GM03348 (cell line): Measurements from ENCODE around the gene ARHGEF1.
"Not testable (repeated sequence)": the region's sequence is repeated elsewhere in the genome, so short reads cannot be mapped to it uniquely, and the experiment has no call there.

Experiments used
- DNase-seq: peaks from one replicate; pipeline ENCODE4 v3.0.0; 2012; ENCODE audit warnings: low spot score

The ARHGEF1 gene

DNA sequence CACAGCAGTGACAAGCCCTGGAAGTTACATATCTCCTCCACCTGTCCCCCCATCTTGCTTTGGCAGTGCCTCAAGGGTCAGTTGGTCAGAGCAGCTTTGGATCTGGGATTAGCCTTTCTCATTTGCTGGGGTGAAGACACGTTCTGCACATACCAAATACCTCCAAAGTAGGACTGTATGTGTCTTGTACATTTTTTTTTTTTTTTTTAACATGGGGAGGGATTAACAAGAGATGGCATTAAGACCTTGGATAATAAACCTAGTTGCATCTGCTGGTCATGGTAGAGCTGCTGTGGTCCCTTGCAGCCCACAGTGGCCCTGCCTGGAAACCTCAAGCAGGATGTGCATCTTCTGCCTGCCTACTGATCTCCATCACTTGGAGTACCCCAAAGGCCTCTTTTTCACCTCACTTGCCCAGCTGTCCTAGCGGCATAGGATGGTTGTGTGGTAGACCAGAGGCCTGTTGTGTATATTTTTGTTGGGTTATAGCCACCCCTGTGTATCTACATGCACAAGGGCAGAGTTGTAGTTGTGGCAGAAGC lies 20.5 kb upstream of the ARHGEF1 start:
- no peak for DNase-seq

- DNase-seq = no peak
Observed at GRCh38 chr19:41863209-41863931, 19.6 kb upstream of the ARHGEF1 start.

- no peak for DNase-seq
Observed at GRCh38 chr19:41864374-41864773, 18.6 kb upstream of the ARHGEF1 start.

- DNase-seq = no peak
Observed at GRCh38 chr19:41866284-41866683, 16.7 kb upstream of the ARHGEF1 start.

DNA sequence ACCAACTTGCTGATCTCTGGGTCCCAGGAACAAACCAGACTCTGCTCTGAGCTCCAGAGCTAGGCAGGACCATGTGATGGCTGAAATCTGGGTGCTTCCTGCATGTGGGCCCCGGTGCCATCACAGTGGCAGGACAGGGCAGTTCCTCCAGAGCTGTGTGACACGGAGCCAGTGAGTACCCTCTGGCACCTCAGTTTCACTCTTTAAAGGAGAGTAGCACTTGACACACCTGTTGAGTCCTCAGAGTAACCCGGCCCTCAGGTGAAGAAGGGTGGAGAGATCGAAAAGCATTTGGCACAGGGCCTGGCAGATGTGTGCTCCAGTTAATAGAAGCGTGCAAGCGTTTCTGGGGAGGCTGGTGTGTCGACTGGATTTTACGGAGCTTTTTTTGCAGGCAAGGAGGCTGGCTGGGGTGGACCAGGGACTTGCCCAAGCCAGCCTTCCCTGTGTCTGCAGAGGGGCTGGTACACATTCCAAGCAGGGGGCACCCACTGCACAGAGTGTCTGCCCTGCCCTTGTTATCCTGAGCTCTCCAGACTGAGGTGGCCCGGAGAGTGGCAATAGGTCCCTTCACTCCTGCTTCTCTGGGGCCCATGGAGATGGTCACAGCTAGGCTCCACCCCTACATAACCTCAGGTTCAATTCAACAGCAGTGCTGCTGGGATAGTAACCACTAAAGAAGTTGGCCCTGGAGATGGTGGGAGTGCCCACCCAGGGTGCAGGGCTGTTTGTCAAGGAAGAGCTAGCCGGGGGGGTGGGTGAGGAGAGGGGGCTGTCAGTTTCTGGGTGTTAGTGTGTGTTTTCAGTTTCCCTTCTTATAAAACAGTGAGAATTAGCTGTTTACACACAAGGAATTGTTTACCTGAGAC lies 14.6 kb upstream of the ARHGEF1 start:
- DNase-seq = no peak

GRCh38 chr19:41868989-41869300 lies 14.0 kb upstream of the ARHGEF1 start:
- no peak for DNase-seq

DNA sequence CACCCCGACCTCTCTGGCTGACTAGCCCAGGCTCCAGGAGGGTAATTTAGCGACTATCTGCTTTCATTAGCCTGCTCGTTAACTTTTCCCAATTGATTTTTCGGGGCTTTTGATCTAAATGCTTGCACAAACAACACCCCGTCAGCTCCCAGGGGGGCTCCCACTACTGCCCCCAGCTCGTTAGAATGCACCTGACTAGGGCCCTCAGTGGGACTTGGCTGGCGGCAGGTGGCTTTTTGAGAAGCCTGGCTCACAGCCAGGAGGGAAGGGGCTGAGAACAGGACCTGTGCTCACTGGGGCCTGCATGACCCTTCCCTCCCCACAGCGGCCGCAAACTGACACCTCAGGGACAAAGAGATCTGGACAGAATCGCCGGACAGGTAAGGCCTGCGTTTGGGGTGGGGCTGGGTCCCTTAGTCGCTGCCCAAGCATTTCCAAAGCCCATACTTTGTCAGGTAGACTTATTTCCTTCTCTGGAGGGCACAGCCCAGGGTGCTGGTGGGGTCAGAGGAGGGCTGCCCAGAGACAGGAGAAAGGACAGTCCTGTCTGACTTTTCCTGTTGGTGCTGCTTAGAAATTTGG lies 13.5 kb upstream of the ARHGEF1 start:
- no peak for DNase-seq

- DNase-seq = peak; percentile 46
Observed at GRCh38 chr19:41870401-41870873, 12.5 kb upstream of the ARHGEF1 start.

- no peak for DNase-seq
Observed at GRCh38 chr19:41871573-41872383, 11.2 kb upstream of the ARHGEF1 start.

- DNase-seq = no peak
Observed at GRCh38 chr19:41872384-41872774, 10.6 kb upstream of the ARHGEF1 start.

DNA sequence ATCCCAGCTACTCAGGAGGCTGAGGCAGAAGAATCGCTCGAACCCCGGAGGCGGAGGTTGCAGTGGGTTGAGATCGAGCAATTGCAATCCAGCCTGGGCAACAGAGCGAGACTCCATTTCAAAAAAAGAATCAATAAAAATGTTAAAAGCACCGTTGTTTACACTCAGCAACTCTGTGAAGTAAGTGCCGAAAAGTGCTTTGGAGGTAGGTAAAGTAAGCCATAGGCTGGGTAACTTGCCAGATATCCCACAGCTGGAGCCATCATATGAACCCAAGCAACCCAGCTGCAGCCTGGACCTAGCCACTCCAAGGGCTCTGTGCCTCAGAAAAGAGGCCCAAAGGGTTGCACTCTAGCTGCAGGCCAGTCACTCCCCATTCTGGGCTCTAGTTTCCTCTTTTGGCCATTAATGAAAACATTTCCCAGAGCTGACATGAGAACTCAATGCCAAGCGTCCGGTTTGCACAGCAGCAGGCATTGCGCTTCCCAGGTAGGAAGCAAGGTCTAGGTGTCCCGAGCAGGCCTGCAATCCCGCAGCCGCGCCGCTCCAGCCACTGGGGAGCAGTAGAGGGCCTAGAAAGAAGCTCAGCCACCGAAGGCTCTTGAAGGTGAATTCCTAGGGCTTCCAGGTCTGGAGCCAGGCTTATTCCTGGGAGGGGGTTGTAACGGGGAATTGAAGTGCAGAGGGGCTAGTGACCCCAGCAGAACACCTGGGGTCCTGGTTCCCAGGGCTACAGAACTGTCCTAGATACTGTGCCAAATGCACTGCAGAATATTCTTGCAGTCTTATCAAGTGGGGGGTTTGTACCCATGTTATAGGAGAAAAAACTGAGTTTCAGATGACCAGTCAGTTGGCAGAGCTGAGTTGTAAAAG lies 10.0 kb upstream of the ARHGEF1 start:
- peak; percentile 62 for DNase-seq

- DNase-seq = not testable (repeated sequence)
Observed at GRCh38 chr19:41875973-41876372, 7.0 kb upstream of the ARHGEF1 start.

DNA sequence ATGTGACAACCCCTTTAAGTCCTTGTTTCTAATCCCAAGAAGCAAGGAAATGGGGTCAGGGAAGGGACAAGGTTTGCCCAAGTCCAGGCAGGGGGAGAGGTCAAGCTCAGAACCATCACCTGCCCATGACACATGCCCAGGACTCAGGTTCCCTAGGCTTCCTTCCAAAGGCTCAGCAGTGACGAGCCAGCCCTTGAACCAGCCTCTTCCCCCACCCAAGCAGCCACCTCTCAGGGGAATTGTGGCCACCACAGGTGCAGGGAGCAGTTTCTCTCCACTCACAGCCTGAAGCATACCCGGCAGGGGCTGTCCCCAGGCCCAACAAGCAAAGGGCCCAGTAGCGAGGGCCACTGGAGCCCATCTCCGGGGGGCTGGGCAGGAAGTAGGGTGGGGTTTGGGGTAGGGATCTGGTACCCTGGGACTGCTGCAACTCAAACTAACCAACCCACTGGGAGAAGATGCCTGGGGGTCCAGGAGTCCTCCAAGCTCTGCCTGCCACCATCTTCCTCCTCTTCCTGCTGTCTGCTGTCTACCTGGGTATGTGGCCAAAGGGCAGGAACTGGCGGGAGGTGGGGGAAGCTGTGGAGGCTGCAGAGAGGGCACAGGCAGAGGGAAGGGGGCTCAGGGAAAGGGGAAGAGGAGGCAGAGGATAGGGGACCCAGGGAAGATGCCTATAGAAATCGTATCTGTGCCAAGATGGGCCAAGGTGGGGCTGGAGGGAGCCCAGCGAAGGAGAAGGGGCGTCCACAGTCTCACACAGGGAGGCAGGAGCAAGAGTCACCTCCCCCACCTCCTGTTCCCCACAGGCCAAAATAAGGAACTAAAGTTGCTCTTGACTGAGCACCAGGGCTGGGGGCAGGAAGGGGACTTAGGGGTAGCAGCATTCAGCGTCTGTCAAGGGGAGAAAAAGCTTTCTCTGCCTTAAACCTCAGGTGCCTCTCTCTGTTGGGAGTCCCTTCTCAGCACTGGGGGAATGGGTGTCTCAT lies 5.8 kb upstream of the ARHGEF1 start, which contains the start of gene CD79A:
TSS of gene CD79A (plus strand) at position 433 of the 986 bp plus-strand sequence. CDS start at position 459, 26 bp downstream.
- DNase-seq = no peak

DNA sequence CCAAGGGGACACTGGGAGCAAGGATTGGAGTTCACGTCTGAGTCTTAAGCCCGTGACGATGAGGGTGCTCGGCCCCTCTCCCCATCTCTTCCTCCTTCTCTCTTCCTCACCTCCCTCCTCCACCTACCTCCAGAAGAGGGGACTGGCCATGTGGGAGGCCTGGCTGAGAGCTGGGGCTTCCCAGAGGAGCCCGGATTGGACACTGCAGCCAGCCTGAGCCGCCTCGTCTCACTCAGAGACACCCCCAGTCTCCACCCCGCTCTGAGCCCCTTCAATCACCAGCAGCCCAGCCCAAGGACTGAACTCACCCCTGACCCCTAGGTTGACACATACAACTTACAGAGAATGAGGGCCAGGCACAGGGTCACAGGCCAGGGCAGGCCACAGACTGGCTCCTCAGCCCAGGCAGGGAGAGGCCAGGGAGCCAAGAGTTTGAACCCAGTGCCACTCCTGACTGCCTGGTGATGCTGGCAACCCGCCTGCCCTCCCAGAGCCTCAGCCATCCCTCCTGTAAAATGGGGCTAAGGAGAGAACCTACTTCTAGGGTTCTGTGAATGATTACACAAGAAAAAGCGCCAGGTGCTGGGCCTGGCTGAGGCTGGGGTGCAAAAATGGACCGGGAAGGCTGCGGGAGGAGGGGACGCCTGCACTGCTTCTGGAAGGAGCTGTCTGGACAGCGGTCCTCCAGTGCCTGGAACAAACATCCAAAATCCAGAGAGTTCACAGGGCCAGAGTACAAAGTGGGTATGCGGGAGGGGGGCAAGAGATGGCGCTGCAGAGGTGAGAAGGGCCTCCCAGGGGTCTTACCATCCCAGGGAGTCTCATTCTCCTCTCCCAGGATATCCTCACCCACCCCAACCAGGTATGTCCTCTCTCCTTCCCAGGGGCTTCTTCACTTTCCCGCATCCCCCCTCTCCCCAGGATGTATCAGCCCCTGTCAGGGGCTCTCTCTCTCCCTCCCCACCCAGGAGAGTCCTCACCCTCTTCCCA lies 4.8 kb upstream of the ARHGEF1 start:
- no peak for DNase-seq

- no peak for DNase-seq
Observed at GRCh38 chr19:41879080-41879479, 3.9 kb upstream of the ARHGEF1 start.

DNA sequence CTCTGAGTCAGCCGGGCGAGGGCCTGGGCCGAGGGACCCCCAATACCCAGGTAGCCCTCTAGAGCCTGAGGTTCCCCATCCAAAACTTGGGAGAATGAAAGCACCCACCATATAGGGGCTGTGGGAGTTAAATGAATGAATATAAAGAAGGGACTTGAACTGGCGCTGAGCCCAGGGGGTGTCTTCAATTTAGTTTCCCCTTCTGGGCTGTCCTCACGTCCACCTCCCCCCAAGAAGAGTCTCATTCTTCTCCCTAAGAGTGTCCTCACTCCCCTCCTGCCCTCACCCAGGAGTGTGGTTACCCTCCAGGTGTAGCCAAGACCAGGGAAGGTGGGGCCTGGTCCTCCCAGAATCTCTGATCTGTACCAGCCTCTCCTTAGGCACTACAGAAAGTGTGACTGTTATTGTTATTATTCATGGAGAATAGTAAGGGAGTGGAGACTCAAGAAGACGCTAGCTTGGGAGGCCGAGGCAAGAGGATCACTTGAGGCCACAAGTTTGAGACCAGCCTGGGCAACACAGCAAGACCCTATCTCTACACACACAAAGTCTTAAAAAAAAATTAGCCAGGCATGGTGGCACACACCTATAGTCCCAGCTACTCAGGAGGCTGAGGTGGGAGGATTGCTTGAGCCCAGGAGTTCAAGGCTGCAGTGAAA lies 3.2 kb upstream of the ARHGEF1 start:
- no peak for DNase-seq

- DNase-seq = no peak
Observed at GRCh38 chr19:41880329-41880708, 2.7 kb upstream of the ARHGEF1 start.

- DNase-seq = no peak
Observed at GRCh38 chr19:41883463-41883820, 458 bp downstream of the ARHGEF1 start.
